Body of pancreas (tissue), 4 donors: ENCODE data around the gene POM121L2.

ENCODE experiments used
- POLR2A ChIP-seq, 3 donors: fragments of 450-650 bp; IDR thresholded peaks; one replicate each; pipeline ENCODE4 v1.6.1; 2016; ENCODE audit warnings: antibody characterized with exemption in 3 of 3, mild to moderate bottlenecking in 2 of 3
- TF ChIP-seq, protein P1 (sequence below), 7 experiments: fragments of 450-650 bp in 4 of 7; fragments of 200-600 bp in 3 of 7; sonication (generic) in 3 of 7; IDR thresholded peaks; one replicate each; pipeline ENCODE4 v1.5.1; 2016 to 2019; ENCODE audit warnings: antibody characterized with exemption in 7 of 7

DNA sequence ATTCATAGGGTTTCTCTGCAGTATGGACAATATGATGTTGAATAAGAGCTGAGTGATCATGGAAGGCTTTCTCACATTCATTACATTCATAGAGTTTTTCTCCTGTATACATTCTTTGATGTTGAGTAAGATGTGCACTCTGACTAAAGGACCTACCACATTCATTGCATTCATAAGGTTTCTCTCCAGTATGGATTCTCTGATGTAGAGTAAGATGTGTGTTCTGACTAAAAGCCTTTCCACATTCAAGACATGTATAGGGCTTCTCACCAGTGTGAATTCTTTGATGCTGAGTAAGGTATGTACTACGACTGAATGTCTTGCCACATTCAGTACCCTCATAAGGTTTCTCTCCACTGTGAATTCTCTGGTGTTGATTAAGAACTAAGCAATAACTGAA lies 47.2 kb upstream of the POM121L2 start:
- TF ChIP-seq, protein P1, sequence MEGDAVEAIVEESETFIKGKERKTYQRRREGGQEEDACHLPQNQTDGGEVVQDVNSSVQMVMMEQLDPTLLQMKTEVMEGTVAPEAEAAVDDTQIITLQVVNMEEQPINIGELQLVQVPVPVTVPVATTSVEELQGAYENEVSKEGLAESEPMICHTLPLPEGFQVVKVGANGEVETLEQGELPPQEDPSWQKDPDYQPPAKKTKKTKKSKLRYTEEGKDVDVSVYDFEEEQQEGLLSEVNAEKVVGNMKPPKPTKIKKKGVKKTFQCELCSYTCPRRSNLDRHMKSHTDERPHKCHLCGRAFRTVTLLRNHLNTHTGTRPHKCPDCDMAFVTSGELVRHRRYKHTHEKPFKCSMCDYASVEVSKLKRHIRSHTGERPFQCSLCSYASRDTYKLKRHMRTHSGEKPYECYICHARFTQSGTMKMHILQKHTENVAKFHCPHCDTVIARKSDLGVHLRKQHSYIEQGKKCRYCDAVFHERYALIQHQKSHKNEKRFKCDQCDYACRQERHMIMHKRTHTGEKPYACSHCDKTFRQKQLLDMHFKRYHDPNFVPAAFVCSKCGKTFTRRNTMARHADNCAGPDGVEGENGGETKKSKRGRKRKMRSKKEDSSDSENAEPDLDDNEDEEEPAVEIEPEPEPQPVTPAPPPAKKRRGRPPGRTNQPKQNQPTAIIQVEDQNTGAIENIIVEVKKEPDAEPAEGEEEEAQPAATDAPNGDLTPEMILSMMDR (IDR thresholded peaks at IDR 0.05), result no peak
- no peak for TF ChIP-seq POLR2A (IDR thresholded peaks at IDR 0.05)
